Measurements from ENCODE around the gene HSPB7. TPM values are rescaled to one million over a fixed set of nuclear protein-coding genes. Genes with fewer than 3 reads are reported as not detected.
A peak's percentile ranks its signal among the peaks of the same experiment; 100 is the strongest.
"Not testable (repeated sequence)": the region's sequence is repeated elsewhere in the genome, so short reads cannot be mapped to it uniquely, and the experiment has no call there.

Gene HSPB7
- polyA plus RNA-seq, 3 donors: 3.6 to 7.3 (median 3.6) TPM

- no peak for DNase-seq (ENCODE audit: extremely low read depth in 1 of 11, low read depth in 9 of 11, low spot score in 4 of 11)
Observed at GRCh38 chr1:15994590-15995351, 23.1 kb downstream of the HSPB7 start.

- no peak for DNase-seq (ENCODE audit: extremely low read depth in 1 of 11, low read depth in 9 of 11, low spot score in 4 of 11)
Observed at GRCh38 chr1:15994081-15994480, 23.8 kb downstream of the HSPB7 start.

- DNase-seq (ENCODE audit: extremely low read depth in 1 of 11, low read depth in 9 of 11, low spot score in 4 of 11): no peak
Observed at GRCh38 chr1:15993666-15994065, 24.2 kb downstream of the HSPB7 start.

GRCh38 chr1:15992582-15993500 is 25.0 kb downstream of the HSPB7 start:
- DNase-seq (ENCODE audit: extremely low read depth in 1 of 11, low read depth in 9 of 11, low spot score in 4 of 11): no peak

GRCh38 chr1:15992187-15992553 is 25.7 kb downstream of the HSPB7 start:
- DNase-seq (ENCODE audit: extremely low read depth in 1 of 11, low read depth in 9 of 11, low spot score in 4 of 11): no peak

- no peak for DNase-seq (ENCODE audit: extremely low read depth in 1 of 11, low read depth in 9 of 11, low spot score in 4 of 11)
Observed at GRCh38 chr1:15991427-15992186, 26.2 kb downstream of the HSPB7 start.

GRCh38 chr1:15989776-15990175 is 28.1 kb downstream of the HSPB7 start:
- no peak for DNase-seq (ENCODE audit: extremely low read depth in 1 of 11, low read depth in 9 of 11, low spot score in 4 of 11)

GRCh38 chr1:15988856-15989736 is 28.7 kb downstream of the HSPB7 start:
- no peak for DNase-seq (ENCODE audit: extremely low read depth in 1 of 11, low read depth in 9 of 11, low spot score in 4 of 11)

- no peak for DNase-seq (ENCODE audit: extremely low read depth in 1 of 11, low read depth in 9 of 11, low spot score in 4 of 11)
Observed at GRCh38 chr1:15985611-15986297, 32.1 kb downstream of the HSPB7 start.

- no peak for DNase-seq (ENCODE audit: extremely low read depth in 1 of 11, low read depth in 9 of 11, low spot score in 4 of 11)
Observed at GRCh38 chr1:15983275-15983674, 34.6 kb downstream of the HSPB7 start.

GRCh38 chr1:15981679-15982078 is 36.2 kb downstream of the HSPB7 start:
- no peak for DNase-seq (ENCODE audit: extremely low read depth in 1 of 11, low read depth in 9 of 11, low spot score in 4 of 11)

- DNase-seq (ENCODE audit: extremely low read depth in 1 of 11, low read depth in 9 of 11, low spot score in 4 of 11): not testable (repeated sequence)
Observed at GRCh38 chr1:15977947-15978346, 39.9 kb downstream of the HSPB7 start.

GRCh38 chr1:15975805-15976680 is 41.8 kb downstream of the HSPB7 start, which contains the start of gene ZBTB17:
Gene ZBTB17, minus strand, starts transcription at chr1:15976101. Its CDS starts 27,606 bp downstream, at chr1:15948495.
- peak; percentile 81 to 92 (median 89) for DNase-seq (ENCODE audit: extremely low read depth in 1 of 11, low read depth in 9 of 11, low spot score in 4 of 11)

GRCh38 chr1:15975358-15975804 is 42.5 kb downstream of the HSPB7 start:
- peak in 3 of 11 donors; percentile 12 to 34 (median 19) for DNase-seq (ENCODE audit: extremely low read depth in 1 of 11, low read depth in 9 of 11, low spot score in 4 of 11)

- no peak for DNase-seq (ENCODE audit: extremely low read depth in 1 of 11, low read depth in 9 of 11, low spot score in 4 of 11)
Observed at GRCh38 chr1:15974855-15975254, 43.0 kb downstream of the HSPB7 start.

- DNase-seq (ENCODE audit: extremely low read depth in 1 of 11, low read depth in 9 of 11, low spot score in 4 of 11): no peak
Observed at GRCh38 chr1:15973772-15974171, 44.1 kb downstream of the HSPB7 start.

- DNase-seq (ENCODE audit: extremely low read depth in 1 of 11, low read depth in 9 of 11, low spot score in 4 of 11): no peak
Observed at GRCh38 chr1:15972409-15972808, 45.4 kb downstream of the HSPB7 start.
